HL-60 (cell line): ENCODE measurements around the gene BAMBI.

Source experiments
- DNase-seq, 2 experiments: peaks; one replicate each; pipeline ENCODE4 v3.0.0-alpha.2; 2010 to 2020; ENCODE audit warnings: low read depth in 1 of 2, low spot score in 1 of 2
- H3K27ac ChIP-seq: fragments of 250-450 bp; sonication (Bioruptor Pico); replicated peaks from 2 replicates; pipeline ENCODE4 v1.5.1; 2020; ENCODE audit warnings: mild to moderate bottlenecking, moderate library complexity
- H3K27me3 ChIP-seq: fragments of 250-450 bp; sonication (Bioruptor Pico); 2 replicates; pipeline ENCODE4 v1.5.1; 2021; ENCODE audit warnings: mild to moderate bottlenecking, moderate library complexity; ENCODE audit not compliant: insufficient read depth, poor library complexity, severe bottlenecking
- H3K4me3 ChIP-seq: replicated peaks from 2 replicates; pipeline ENCODE4 v1.5.1; 2011; ENCODE audit warnings: mild to moderate bottlenecking, control low read depth, low read length; ENCODE audit not compliant: insufficient read depth
- CTCF ChIP-seq: IDR thresholded peaks from one replicate; pipeline ENCODE4 v1.5.1; 2011; ENCODE audit warnings: low read length, control low read depth, inconsistent platforms; ENCODE audit not compliant: insufficient read depth
- GABPA ChIP-seq: IDR thresholded peaks from 2 replicates; pipeline ENCODE4 v1.6.1; 2012; ENCODE audit warnings: low read depth
- POLR2AphosphoS5 ChIP-seq: IDR thresholded peaks from 2 replicates; pipeline ENCODE4 v1.6.1; 2012; ENCODE audit warnings: low read depth
- REST ChIP-seq: IDR thresholded peaks from 2 replicates; pipeline ENCODE4 v1.6.1; 2012; ENCODE audit warnings: low read depth; ENCODE audit not compliant: insufficient replicate concordance
- SPI1 ChIP-seq: IDR thresholded peaks from 2 replicates; pipeline ENCODE4 v1.6.1; 2012; ENCODE audit warnings: low read depth, mild to moderate bottlenecking, borderline replicate concordance

The BAMBI gene

GRCh38 chr10:28686835-28687682 is 9.7 kb downstream of the BAMBI start:
- H3K4me3 ChIP-seq: no peak overlapping the region
- TF ChIP-seq REST: no peak
- TF ChIP-seq CTCF: no peak
- TF ChIP-seq POLR2AphosphoS5: no peak
- no peaks in the 10 kb centered on the region for H3K27me3 ChIP-seq
- no peak overlapping the region for H3K27ac ChIP-seq
- DNase-seq: no peak

GRCh38 chr10:28687683-28688001 is 10.3 kb downstream of the BAMBI start:
- no peak overlapping the region for H3K27ac ChIP-seq
- no peak overlapping the region for H3K4me3 ChIP-seq
- no peak for DNase-seq
- no peaks in the 10 kb centered on the region for H3K27me3 ChIP-seq
- no peak for TF ChIP-seq REST

GRCh38 chr10:28690545-28690944 is 13.2 kb downstream of the BAMBI start:
- no peaks in the 10 kb centered on the region for H3K27me3 ChIP-seq
- no peak for TF ChIP-seq REST
- TF ChIP-seq GABPA: no peak
- H3K4me3 ChIP-seq: no peak overlapping the region
- H3K27ac ChIP-seq: no peak overlapping the region
- no peak for DNase-seq

GRCh38 chr10:28691187-28691694 is 13.9 kb downstream of the BAMBI start:
- Histone ChIP-seq H3K27me3 (no peaks in the 10 kb centered on the region), H3K4me3 (no peak overlapping the region), H3K27ac (no peak overlapping the region)
- DNase-seq: no peak
- TF ChIP-seq GABPA (no peak), SPI1 (no peak), REST (no peak), CTCF (no peak), POLR2AphosphoS5 (no peak)
